Coronary artery (tissue), 2 donors: ENCODE measurements around the gene HLA-DRB1.
"Not testable (repeated sequence)": the region's sequence is repeated elsewhere in the genome, so short reads cannot be mapped to it uniquely, and the experiment has no call there.

ENCODE experiments used
- DNase-seq: peaks from one replicate; pipeline ENCODE4 v3.0.0-alpha.2; 2017; ENCODE audit warnings: low spot score
- H3K27ac ChIP-seq, 2 donors: fragments of 200-600 bp; sonication (generic); one replicate each; pipeline ENCODE4 v1.5.1; 2016 to 2019
- H3K4me3 ChIP-seq: fragments of 200-600 bp; sonication (generic); 2 replicates; pipeline ENCODE4 v1.5.1; 2016; ENCODE audit warnings: mild to moderate bottlenecking, moderate library complexity
- TF ChIP-seq, protein P1 (sequence below): fragments of 200-600 bp; sonication (generic); IDR thresholded peaks from one replicate; pipeline ENCODE4 v1.5.1; 2019; ENCODE audit warnings: antibody characterized with exemption

Gene HLA-DRB1

DNA sequence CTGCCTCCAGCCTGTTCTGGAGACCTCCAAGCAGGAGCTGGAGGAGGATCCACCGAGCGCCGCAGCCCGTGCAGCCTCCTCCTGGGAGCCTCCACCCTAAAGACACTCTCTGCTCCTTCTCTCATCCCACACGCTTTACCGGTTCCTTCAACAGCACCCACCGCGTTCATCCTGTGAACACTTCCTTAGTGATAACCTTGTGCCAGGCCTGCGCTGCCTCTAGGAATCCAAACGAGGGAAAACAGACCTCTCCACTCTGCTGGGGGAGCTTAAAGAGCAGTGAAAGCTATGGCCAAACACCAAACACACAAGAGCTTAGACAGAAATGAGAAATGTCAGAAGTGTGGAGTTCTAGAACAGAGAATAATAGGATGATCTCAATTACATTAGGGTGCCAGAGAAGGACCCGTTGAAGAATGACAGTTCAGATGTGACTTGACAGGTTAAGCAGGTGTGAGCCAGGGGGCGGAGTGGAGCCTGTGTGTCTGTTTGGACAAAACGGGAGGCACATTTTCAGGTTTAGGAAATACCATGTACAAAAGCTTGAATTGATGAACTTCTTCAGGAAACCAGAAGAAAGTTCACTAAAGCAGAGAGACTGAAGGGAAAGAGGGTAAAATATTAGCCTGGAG, 31.1 kb downstream of the HLA-DRB1 start:
- no peak overlapping the region for H3K27ac ChIP-seq
- TF ChIP-seq, protein P1, sequence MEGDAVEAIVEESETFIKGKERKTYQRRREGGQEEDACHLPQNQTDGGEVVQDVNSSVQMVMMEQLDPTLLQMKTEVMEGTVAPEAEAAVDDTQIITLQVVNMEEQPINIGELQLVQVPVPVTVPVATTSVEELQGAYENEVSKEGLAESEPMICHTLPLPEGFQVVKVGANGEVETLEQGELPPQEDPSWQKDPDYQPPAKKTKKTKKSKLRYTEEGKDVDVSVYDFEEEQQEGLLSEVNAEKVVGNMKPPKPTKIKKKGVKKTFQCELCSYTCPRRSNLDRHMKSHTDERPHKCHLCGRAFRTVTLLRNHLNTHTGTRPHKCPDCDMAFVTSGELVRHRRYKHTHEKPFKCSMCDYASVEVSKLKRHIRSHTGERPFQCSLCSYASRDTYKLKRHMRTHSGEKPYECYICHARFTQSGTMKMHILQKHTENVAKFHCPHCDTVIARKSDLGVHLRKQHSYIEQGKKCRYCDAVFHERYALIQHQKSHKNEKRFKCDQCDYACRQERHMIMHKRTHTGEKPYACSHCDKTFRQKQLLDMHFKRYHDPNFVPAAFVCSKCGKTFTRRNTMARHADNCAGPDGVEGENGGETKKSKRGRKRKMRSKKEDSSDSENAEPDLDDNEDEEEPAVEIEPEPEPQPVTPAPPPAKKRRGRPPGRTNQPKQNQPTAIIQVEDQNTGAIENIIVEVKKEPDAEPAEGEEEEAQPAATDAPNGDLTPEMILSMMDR: no peak
- H3K4me3 ChIP-seq: no peak overlapping the region
- no peak for DNase-seq

DNA sequence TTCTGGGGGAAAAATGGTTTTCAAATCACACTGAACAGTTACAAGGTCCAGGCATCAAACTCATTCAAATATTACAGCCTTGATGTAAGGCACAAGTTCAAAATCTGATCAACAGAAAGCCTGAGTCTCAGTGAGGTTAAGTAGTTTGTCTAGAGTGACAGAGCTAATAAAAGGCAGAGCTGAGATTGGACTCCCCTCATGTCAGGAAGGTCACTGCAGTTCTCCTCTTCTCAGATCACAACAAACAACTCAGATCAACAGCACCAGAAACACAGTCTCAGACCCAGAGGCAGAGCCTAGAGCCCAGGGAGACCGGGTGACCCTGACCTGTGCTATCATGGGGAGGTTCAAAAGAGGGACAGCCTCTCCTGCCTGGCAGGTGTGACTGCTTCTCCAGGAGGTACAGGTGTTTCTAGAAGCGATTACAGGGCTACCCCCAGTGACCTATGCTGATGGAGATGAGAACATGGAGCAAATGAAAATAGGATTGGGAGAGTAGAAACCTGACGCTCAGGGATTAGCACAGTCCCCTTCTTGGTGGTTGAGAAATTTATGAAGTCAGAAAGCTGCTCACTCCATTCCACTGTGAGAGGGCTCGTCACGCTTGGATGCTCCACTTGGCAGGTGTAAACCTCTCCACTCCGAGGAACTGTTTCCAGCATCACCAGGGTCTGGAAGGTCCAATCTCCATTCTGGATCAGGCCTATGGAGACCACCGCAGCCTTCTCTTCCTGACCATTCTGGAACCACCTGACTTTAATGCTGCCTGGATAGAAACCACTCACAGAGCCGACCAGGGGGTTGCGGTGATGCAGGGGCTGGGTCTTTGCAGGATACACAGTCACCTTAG, 35.3 kb downstream of the HLA-DRB1 start:
- H3K4me3 ChIP-seq: no peak overlapping the region
- H3K27ac ChIP-seq: no peak overlapping the region
- TF ChIP-seq, protein P1: no peak
- DNase-seq: no peak

DNA sequence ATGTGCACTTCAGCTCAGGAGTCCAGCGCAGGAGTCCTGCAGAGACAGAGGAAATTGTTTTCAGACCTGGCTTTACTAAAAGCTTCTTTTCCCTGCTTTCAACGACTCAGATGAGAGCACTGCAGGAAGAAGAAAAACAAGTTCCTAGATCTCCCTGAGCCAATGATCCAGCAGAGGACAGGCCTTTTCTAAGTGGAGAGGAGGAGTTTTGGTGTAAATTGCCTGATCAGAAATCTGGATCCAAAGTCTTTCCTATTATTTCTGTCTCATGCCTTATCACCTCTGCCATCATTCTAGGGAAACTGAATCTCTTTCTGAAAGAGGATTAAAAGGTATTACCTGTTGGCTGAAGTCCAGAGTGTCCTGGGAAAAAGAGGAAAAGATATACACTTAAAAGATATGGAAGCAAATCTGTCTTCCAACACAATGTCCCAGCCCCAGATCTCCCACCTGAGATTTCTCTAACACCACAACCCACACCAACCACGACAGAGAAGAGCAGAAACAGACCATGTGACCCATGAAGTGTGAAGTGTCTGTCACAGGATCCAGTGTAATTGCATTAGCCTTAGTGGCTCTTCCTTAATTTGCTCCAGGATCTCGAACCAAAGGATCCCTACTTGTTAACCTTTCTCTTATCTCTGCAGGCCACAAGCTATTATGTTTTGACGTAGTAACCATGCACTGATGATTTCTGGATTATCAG, 36.5 kb downstream of the HLA-DRB1 start:
- TF ChIP-seq, protein P1: no peak
- DNase-seq: no peak
- no peak overlapping the region for H3K4me3 ChIP-seq

DNA sequence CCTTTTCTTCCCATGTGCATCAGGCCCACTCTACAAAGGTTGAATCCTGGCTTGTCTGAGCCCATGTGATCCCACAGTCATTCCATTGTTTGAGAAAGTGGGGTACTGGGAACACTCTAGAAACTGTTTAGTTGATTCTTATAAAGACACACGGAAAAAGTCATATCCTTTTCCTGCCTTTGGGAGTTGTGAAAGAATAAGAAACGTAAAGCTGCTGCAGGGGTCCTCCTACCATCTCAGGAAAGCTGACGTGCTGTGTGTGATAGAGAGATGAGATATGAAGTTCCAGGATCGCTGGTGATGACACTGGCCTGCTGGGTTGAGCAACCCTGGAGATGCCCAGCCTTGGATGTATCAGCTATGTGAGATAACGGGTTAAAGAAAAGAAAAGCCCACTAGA, 38.2 kb downstream of the HLA-DRB1 start:
- DNase-seq: no peak
- TF ChIP-seq, protein P1: no peak
- Histone ChIP-seq H3K4me3 (no peak overlapping the region), H3K27ac (no peak overlapping the region)

More for the DNA sequence above, 36.5 kb downstream of the HLA-DRB1 start:
- no peak overlapping the region for H3K27ac ChIP-seq

DNA sequence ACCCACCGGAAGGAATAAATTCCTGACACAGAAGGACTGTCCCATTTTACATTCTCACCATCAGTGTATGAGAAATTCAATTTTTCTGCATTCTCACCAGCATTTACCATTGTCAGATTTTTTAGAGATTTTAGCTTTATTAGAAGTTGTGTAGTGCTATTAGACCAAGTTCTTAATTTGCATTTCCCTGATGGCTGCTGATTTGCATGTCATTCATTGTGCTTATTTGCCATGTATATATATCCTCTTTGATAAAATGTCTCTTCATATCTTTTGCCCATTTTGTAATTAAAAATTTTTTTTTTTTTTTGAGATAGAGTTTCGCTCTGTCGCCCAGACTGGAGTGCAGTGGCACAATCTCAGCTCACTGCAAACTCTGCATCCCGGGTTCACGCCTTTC, 49.8 kb downstream of the HLA-DRB1 start:
- TF ChIP-seq, protein P1: no peak
- no peak for DNase-seq
- H3K27ac ChIP-seq: no peak overlapping the region
- H3K4me3 ChIP-seq: no peak overlapping the region

DNA sequence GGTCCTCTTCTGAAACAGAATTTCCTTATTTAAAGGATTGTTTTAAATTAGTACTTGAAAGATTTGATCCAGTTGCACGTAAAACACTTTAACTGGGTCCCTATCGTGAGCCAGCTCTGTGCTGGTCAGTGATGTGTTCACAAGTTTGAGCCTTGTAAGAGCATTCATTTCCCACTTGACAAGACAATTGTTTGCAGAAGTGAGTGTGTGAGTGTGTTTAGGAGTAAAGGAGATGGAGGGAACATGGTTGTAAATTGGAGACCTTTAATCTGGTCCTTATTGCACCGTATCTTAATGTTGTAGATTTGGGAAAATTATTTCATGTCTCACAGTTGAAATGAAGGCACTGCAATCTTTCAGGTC, 59.2 kb downstream of the HLA-DRB1 start:
- not testable (repeated sequence) for H3K4me3 ChIP-seq, H3K27ac ChIP-seq

DNA sequence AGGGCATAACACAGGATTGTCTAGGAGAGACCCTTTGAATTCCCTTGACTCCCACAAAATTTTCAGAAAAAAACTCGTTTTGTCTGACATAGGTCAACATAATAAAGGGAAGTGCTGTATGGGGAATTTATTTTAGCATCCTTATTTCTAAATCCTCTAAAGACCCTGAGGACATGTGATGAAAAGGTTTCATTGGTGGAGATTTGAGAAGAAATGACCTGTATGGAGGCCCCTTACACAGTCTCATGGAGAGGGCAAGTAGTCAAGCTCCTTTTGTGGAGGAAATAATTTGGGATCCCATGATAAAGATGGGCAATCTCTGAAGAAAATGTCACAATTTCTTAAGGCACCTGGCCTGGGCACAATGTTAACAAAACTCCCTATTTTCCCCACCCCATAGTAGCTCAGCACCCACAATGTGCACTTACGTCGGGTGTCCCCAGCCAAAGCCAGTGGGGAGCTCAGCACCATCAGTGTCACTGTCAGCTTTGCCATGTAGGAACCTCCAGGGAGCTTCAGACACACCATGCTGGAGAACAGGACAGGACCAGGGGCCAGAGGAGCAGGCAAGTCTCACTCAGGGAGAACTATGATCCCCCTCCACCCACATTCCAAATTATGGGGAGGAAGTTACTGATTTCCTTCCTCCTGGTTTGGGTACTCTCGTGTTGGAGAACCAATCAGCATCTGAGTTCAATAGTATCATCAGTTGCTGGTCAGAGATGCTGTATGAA, 59.8 kb downstream of the HLA-DRB1 start, which contains the start of gene HLA-DRB5:
TSS of gene HLA-DRB5 (minus strand) at position 591 of the 734 bp plus-strand sequence. CDS start at position 528, 63 bp downstream.
- TF ChIP-seq, protein P1: no peak
- no peak within 1 kb of the TSS for H3K4me3 ChIP-seq
- no peak within 1 kb of the TSS for H3K27ac ChIP-seq
- no peak for DNase-seq

More for the DNA sequence above, 59.2 kb downstream of the HLA-DRB1 start:
- not testable (repeated sequence) for DNase-seq
